Measurements from ENCODE around the gene HMGB1. TPM values are rescaled to one million over a fixed set of nuclear protein-coding genes. Genes with fewer than 3 reads are reported as not detected.
"Not testable (repeated sequence)": the region's sequence is repeated elsewhere in the genome, so short reads cannot be mapped to it uniquely, and the experiment has no call there.

Gene HMGB1
- total RNA-seq, 4 donors from 2014 or later, result 169 to 229 (median 218) TPM

DNA sequence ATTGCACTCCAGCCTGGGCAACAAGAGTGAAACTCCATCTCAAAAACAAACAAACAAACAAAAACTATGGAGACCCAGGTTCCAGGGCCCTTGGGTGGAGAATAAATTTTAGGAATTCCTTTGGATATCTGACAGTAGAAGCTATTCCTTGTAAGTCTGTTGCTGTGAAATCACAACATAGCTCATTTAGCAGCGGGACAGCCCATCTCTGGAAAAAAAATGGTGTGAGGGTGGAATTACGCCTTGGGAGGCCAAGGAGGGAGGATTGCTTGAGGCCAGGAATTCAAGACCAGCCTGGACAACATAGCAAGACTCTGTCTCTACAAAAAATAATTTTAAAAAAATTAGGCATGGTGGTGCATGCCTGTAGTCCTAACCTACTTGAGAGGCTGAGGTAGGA, 15.7 kb downstream of the HMGB1 start:
- Histone ChIP-seq H3K36me3 (no peaks in the 10 kb centered on the region), H3K9me3 (no peaks in the 10 kb centered on the region), H3K27me3 (no peaks in the 10 kb centered on the region), H3K27ac (replicated peaks in 1 of 4) (no peak overlapping the region), H3K4me3 (no peak overlapping the region), H3K4me1 (peaks cover 12 to 18% (median 17%) of the 10 kb centered on the region in 4 donors)
- 94% methylated on average over 2 of the region's 2 CpGs for WGBS
- TF ChIP-seq POLR2AphosphoS5 (IDR thresholded peaks at IDR 0.05) (no peak), EP300 (IDR thresholded peaks at IDR 0.05) (no peak), POLR2A (IDR thresholded peaks at IDR 0.05; ENCODE audit: low read depth) (no peak)
- TF ChIP-seq, protein P1, sequence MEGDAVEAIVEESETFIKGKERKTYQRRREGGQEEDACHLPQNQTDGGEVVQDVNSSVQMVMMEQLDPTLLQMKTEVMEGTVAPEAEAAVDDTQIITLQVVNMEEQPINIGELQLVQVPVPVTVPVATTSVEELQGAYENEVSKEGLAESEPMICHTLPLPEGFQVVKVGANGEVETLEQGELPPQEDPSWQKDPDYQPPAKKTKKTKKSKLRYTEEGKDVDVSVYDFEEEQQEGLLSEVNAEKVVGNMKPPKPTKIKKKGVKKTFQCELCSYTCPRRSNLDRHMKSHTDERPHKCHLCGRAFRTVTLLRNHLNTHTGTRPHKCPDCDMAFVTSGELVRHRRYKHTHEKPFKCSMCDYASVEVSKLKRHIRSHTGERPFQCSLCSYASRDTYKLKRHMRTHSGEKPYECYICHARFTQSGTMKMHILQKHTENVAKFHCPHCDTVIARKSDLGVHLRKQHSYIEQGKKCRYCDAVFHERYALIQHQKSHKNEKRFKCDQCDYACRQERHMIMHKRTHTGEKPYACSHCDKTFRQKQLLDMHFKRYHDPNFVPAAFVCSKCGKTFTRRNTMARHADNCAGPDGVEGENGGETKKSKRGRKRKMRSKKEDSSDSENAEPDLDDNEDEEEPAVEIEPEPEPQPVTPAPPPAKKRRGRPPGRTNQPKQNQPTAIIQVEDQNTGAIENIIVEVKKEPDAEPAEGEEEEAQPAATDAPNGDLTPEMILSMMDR (IDR thresholded peaks at IDR 0.05), result no peak
- intact Hi-C loops (cut with DNase I), result no loop called here
- no peak for DNase-seq (ENCODE audit: extremely low spot score)

DNA sequence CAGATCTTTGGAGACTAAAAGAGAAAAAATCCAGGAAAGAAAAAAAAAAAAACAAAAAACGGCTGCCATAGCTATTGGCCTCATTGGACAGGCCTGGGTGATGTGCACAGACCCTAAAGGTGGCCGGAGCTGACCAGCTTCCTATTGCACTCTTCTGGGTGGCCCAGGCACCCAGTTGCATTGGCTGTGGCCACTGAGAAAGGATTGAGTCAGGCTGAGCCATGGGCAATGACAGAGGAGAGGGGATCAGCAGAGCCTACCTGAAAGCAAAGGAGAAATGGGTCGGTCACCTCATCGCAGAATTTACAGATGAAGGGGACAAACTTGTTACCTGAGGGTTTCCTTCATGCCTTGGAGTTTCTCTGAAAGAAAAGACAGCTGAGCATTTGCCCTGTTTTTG, 17.3 kb downstream of the HMGB1 start:
- DNase-seq (ENCODE audit: extremely low spot score), result no peak
- 98% methylated on average over 4 of the region's 4 CpGs for WGBS
- intact Hi-C loops (cut with DNase I), result no loop called here

DNA sequence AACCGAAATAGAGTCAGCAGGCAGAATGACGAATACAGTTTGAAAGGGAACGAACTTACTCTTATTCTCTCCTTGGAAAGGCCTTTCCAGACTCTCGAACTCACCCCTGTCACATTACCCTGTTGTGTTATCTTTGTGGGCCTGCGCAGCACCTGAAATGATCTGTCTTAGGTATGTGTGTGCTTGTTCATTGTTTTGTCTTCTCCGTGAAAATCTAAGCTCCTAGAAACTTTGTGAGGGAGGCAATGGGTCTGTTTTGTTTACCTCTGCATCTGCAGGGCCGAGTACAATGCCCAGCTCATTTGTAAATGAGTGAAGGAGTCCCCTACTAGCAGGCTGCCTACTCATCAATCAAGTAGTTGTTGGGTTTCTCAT, 19.6 kb downstream of the HMGB1 start:
- H3K36me3 ChIP-seq, result no peaks in the 10 kb centered on the region
- H3K27ac ChIP-seq (replicated peaks in 1 of 4), result peak overlapping the region; percentile 75 to 80 (median 78)
- no peak for DNase-seq (ENCODE audit: extremely low spot score)
- TF ChIP-seq EP300 (IDR thresholded peaks at IDR 0.05), result no peak
- TF ChIP-seq POLR2AphosphoS5 (IDR thresholded peaks at IDR 0.05), result no peak
- TF ChIP-seq, protein P1 (IDR thresholded peaks at IDR 0.05), result no peak
- no peak for TF ChIP-seq POLR2A (IDR thresholded peaks at IDR 0.05; ENCODE audit: low read depth)
- intact Hi-C loops (cut with DNase I), result no loop called here
- H3K9me3 ChIP-seq, result no peaks in the 10 kb centered on the region
- 24% methylated on average over 7 of the region's 7 CpGs for WGBS
- H3K4me1 ChIP-seq, result peaks cover 13 to 20% (median 18%) of the 10 kb centered on the region in 4 donors
- H3K27me3 ChIP-seq, result no peaks in the 10 kb centered on the region
- H3K4me3 ChIP-seq, result peak overlapping the region; percentile 43 to 58 (median 48)

More for the DNA sequence above, 17.3 kb downstream of the HMGB1 start:
- TF ChIP-seq EP300 (IDR thresholded peaks at IDR 0.05) (no peak), POLR2AphosphoS5 (IDR thresholded peaks at IDR 0.05) (no peak), POLR2A (IDR thresholded peaks at IDR 0.05; ENCODE audit: low read depth) (no peak)
- TF ChIP-seq, protein P1 (IDR thresholded peaks at IDR 0.05), result no peak
- no peaks in the 10 kb centered on the region for H3K36me3 ChIP-seq
- no peak overlapping the region for H3K4me3 ChIP-seq
- no peaks in the 10 kb centered on the region for H3K9me3 ChIP-seq
- H3K27me3 ChIP-seq, result no peaks in the 10 kb centered on the region
- H3K27ac ChIP-seq (replicated peaks in 1 of 4), result no peak overlapping the region
- H3K4me1 ChIP-seq, result peaks cover 13 to 20% (median 18%) of the 10 kb centered on the region in 4 donors

DNA sequence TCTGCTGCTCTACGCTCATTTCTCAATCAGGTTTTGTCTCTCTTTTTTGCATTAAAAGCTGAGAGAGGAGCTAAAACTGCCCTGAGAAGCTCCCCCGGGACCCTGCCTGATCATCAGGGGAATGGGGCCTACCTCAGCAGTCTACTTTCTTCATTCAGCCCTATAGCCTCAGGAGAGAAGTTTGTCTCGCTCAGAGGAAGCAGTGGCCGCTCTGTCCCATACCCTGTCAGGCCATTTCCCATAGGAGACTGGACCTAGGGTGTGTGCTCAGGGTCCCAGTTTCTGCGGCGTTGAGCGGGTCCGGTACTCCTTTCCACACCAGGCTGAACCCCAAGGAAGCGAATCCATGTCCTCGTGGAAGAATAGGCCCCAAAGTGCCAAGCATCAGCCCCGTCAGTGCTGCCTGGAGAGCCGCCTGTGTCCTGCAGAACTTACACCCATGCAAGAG, 21.8 kb downstream of the HMGB1 start:
- peaks cover 13 to 20% (median 18%) of the 10 kb centered on the region in 4 donors for H3K4me1 ChIP-seq
- H3K36me3 ChIP-seq, result no peaks in the 10 kb centered on the region
- no peak overlapping the region for H3K4me3 ChIP-seq
- TF ChIP-seq, protein P1 (IDR thresholded peaks at IDR 0.05), result no peak
- TF ChIP-seq EP300 (IDR thresholded peaks at IDR 0.05) (no peak), POLR2A (IDR thresholded peaks at IDR 0.05; ENCODE audit: low read depth) (no peak), POLR2AphosphoS5 (IDR thresholded peaks at IDR 0.05) (no peak)
- H3K27me3 ChIP-seq, result no peaks in the 10 kb centered on the region
- 94% methylated on average over 12 of the region's 12 CpGs for whole genome bisulfite sequencing
- peak; percentile 62 for DNase-seq (ENCODE audit: extremely low spot score)
- intact Hi-C loops (cut with DNase I), result no loop called here
- no peaks in the 10 kb centered on the region for H3K9me3 ChIP-seq
- no peak overlapping the region for H3K27ac ChIP-seq (replicated peaks in 1 of 4)

DNA sequence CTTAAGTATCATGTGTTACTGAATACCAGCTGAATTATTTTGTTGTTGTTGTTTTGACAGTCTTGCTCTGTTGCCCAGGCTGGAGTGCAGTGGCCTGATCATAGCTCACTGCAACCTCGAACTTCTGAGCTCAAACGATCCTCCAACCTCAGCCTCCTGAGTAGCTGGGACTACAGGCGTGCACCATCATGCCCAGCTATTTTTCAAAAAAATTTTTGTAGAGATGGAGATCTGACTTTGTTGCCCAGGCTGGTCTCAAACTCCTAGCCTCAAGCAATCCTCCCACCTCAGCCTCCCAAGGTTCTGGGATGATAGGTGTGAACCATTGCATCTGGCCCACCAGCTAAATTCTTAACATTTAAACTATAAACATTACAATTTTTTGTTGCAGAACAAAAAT, 22.2 kb downstream of the HMGB1 start:
- intact Hi-C loops (cut with DNase I); H3K9me3 ChIP-seq; H3K27me3 ChIP-seq; H3K36me3 ChIP-seq; H3K27ac ChIP-seq (replicated peaks in 1 of 4); H3K4me3 ChIP-seq: not testable (repeated sequence)
- peak; percentile 37 for DNase-seq (ENCODE audit: extremely low spot score)
- 93% methylated on average over 3 of the region's 3 CpGs for WGBS
- peaks cover 13 to 20% (median 18%) of the 10 kb centered on the region in 4 donors for H3K4me1 ChIP-seq
